HepG2 (cell line): Measurements from ENCODE around the gene ARL15. TPM values are rescaled to one million over a fixed set of nuclear protein-coding genes. Genes with fewer than 3 reads are reported as not detected.
A peak's percentile ranks its signal among the peaks of the same experiment; 100 is the strongest.

Experiments
- AKNA ChIP-seq: sonication (generic); formaldehyde crosslinking; IDR thresholded peaks from 2 replicates; pipeline ENCODE4 v1.4.0; 2020; ENCODE audit warnings: missing genetic modification reagents, borderline replicate concordance
- ARNT2 ChIP-seq: sonication (generic); formaldehyde crosslinking; IDR thresholded peaks from 2 replicates; pipeline ENCODE4 v1.8.0; 2022; ENCODE audit warnings: mild to moderate bottlenecking, low read depth, missing genetic modification reagents, moderate library complexity
- BCL6 ChIP-seq: IDR thresholded peaks from 2 replicates; pipeline ENCODE4 v1.6.1; 2016; ENCODE audit warnings: missing genetic modification reagents, missing compliant biosample characterization
- CBX2 ChIP-seq, 2 experiments: fragments of 200-600 bp in 1 of 2; sonication (generic); formaldehyde crosslinking in 1 of 2; IDR thresholded peaks; 2 replicates each; pipeline versions ENCODE4 v1.7.0 to v1.8.1; 2018 to 2022; ENCODE audit warnings: low read depth in 2 of 2, low read length in 1 of 2, mild to moderate bottlenecking in 1 of 2, missing genetic modification reagents in 1 of 2
- NFAT5 ChIP-seq: sonication (generic); formaldehyde crosslinking; IDR thresholded peaks from 2 replicates; pipeline ENCODE4 v1.4.0; 2020; ENCODE audit warnings: missing genetic modification reagents
- ZNF280D ChIP-seq: sonication (generic); formaldehyde crosslinking; IDR thresholded peaks from 2 replicates; pipeline ENCODE4 v1.5.1; 2020; ENCODE audit warnings: mild to moderate bottlenecking, missing genetic modification reagents
- ZNF737 ChIP-seq: sonication (generic); formaldehyde crosslinking; IDR thresholded peaks from 2 replicates; pipeline ENCODE4 v1.5.0; 2020; ENCODE audit warnings: missing genetic modification reagents, mild to moderate bottlenecking, borderline replicate concordance
- ZNF790 ChIP-seq: sonication (generic); formaldehyde crosslinking; IDR thresholded peaks from 2 replicates; pipeline ENCODE4 v1.8.0; 2022; ENCODE audit warnings: missing genetic modification reagents, mild to moderate bottlenecking, borderline replicate concordance
- ZSCAN29 ChIP-seq: sonication (generic); formaldehyde crosslinking; conservative IDR thresholded peaks from 2 replicates; pipeline ENCODE4 v1.4.0; 2020; ENCODE audit warnings: mild to moderate bottlenecking, missing genetic modification reagents
- ZXDC ChIP-seq: sonication (generic); formaldehyde crosslinking; IDR thresholded peaks from 2 replicates; pipeline ENCODE4 v1.5.0; 2020; ENCODE audit warnings: mild to moderate bottlenecking, missing genetic modification reagents
- polyA plus RNA-seq, 8 experiments: library from polyadenylated mRNA; depleted of rRNA in 3 of 8; stranded (reverse) in 7 of 8; unstranded in 1 of 8; fragments of >200 nt; fragmentation: Illumina TruSeq in 4 of 8; extraction: Trizol in 4 of 8; gene quantifications; 2 replicates each; pipeline versions ENCODE4 v1.2.1 to v1.2.3, GENCODE V29; 2011 to 2016; ENCODE audit warnings: low read depth in 4 of 8, missing spikeins in 1 of 8, mixed read lengths in 1 of 8; ENCODE audit not compliant: insufficient read depth in 1 of 8
- total RNA-seq, 5 experiments: library from RNA; depleted of rRNA; stranded (reverse); fragments of >200 nt; fragmentation: Illumina TruSeq; extraction: Trizol; gene quantifications; 2 replicates each; pipeline ENCODE4 v1.2.3, GENCODE V29; 2016; ENCODE audit warnings: low read depth in 1 of 5

Gene ARL15
- total and polyA plus RNA-seq, 2 of the 13 experiments (the other 11 are each of a cell fraction or from before 2014, with no cell fraction given): 2.5 to 7.7 TPM

- TF ChIP-seq NFAT5: no peak
- 0 out of 2 replicates have a peak, but pooled peaks have one; percentile 45 for TF ChIP-seq ZSCAN29 (CRISPR knock-in tag)
- no peak for TF ChIP-seq ZNF280D (CRISPR knock-in tag)
- 0 out of 2 replicates have a peak, but pooled peaks have one; percentile 40 for TF ChIP-seq ZXDC (CRISPR knock-in tag)
- 0 out of 2 replicates have a peak, but pooled peaks have one; percentile 63 for TF ChIP-seq ZNF737 (CRISPR knock-in tag)
- TF ChIP-seq ARNT2: no peak
- 0 out of 2 replicates have a peak, but pooled peaks have one; percentile 4 for TF ChIP-seq BCL6 (CRISPR knock-in tag)
- no peak for TF ChIP-seq AKNA (CRISPR knock-in tag)
- no peak for TF ChIP-seq CBX2 (IDR thresholded peaks at IDR 0.05; ENCODE audit: low read depth, low read length)
- no peak for TF ChIP-seq CBX2 (CRISPR knock-in tag; IDR thresholded peaks at IDR 0.05; ENCODE audit: low read depth)
- 0 out of 2 replicates have a peak, but pooled peaks have one; percentile 34 for TF ChIP-seq ZNF790 (CRISPR knock-in tag)
Measured at GRCh38 chr5:54309691-54310432, 511 bp downstream of the ARL15 start (continued).
